ENCODE data around the gene CARD9.
"Not testable (repeated sequence)": the region's sequence is repeated elsewhere in the genome, so short reads cannot be mapped to it uniquely, and the experiment has no call there.

Gene CARD9

GRCh38 chr9:136373300-136374182 is at the start of gene CARD9:
TSS of gene CARD9 (minus strand) at chr9:136373669. CDS start at chr9:136372078, 1,591 bp downstream.
- peak in 1 of 2 donors; percentile 45 for DNase-seq

GRCh38 chr9:136422876-136423275 is 49.4 kb upstream of the CARD9 start:
- DNase-seq: no peak

GRCh38 chr9:136421791-136422190 is 48.3 kb upstream of the CARD9 start:
- no peak for DNase-seq

- no peak for DNase-seq
Observed at GRCh38 chr9:136419092-136419420, 45.6 kb upstream of the CARD9 start.

GRCh38 chr9:136418182-136419091 is 45.0 kb upstream of the CARD9 start:
- DNase-seq: no peak

GRCh38 chr9:136416914-136417313 is 43.4 kb upstream of the CARD9 start:
- DNase-seq: no peak

- no peak for DNase-seq
Observed at GRCh38 chr9:136416427-136416826, 43.0 kb upstream of the CARD9 start.

GRCh38 chr9:136412962-136413361 is 39.5 kb upstream of the CARD9 start:
- DNase-seq: no peak

- DNase-seq: no peak
Observed at GRCh38 chr9:136411378-136411777, 37.9 kb upstream of the CARD9 start.

GRCh38 chr9:136410500-136411287 is 37.2 kb upstream of the CARD9 start, which contains the start of the genes ENTR1 and PMPCA:
TSS of gene ENTR1 (minus strand) at chr9:136410614. CDS start at chr9:136410397, 217 bp downstream.
TSS of gene PMPCA (plus strand) at chr9:136410658. CDS start at chr9:136410669, 11 bp downstream.
- peak; percentile 91 to 95 for DNase-seq

- peak in 1 of 2 donors; percentile 39 for DNase-seq
Observed at GRCh38 chr9:136409557-136410455, 36.3 kb upstream of the CARD9 start.

- DNase-seq: no peak
Observed at GRCh38 chr9:136407911-136408310, 34.4 kb upstream of the CARD9 start.

- not testable (repeated sequence) for DNase-seq
Observed at GRCh38 chr9:136407061-136407460, 33.6 kb upstream of the CARD9 start.

- not testable (repeated sequence) for DNase-seq
Observed at GRCh38 chr9:136405904-136406303, 32.4 kb upstream of the CARD9 start.

GRCh38 chr9:136405481-136405880 is 32.0 kb upstream of the CARD9 start:
- no peak for DNase-seq

- no peak for DNase-seq
Observed at GRCh38 chr9:136404801-136405136, 31.3 kb upstream of the CARD9 start.

- peak in 1 of 2 donors; percentile 68 for DNase-seq
Observed at GRCh38 chr9:136403915-136404800, 30.7 kb upstream of the CARD9 start.

- DNase-seq: peak; percentile 80 to 91
Observed at GRCh38 chr9:136403538-136403914, 30.1 kb upstream of the CARD9 start.

- no peak for DNase-seq
Observed at GRCh38 chr9:136402067-136402466, 28.6 kb upstream of the CARD9 start.

- no peak for DNase-seq
Observed at GRCh38 chr9:136401173-136401922, 27.9 kb upstream of the CARD9 start.

All from CD4-positive, alpha-beta T cell treated with Interferon alpha-2 for 1 hour (primary cell).